Measurements from ENCODE around the gene FRMD8.

DNA sequence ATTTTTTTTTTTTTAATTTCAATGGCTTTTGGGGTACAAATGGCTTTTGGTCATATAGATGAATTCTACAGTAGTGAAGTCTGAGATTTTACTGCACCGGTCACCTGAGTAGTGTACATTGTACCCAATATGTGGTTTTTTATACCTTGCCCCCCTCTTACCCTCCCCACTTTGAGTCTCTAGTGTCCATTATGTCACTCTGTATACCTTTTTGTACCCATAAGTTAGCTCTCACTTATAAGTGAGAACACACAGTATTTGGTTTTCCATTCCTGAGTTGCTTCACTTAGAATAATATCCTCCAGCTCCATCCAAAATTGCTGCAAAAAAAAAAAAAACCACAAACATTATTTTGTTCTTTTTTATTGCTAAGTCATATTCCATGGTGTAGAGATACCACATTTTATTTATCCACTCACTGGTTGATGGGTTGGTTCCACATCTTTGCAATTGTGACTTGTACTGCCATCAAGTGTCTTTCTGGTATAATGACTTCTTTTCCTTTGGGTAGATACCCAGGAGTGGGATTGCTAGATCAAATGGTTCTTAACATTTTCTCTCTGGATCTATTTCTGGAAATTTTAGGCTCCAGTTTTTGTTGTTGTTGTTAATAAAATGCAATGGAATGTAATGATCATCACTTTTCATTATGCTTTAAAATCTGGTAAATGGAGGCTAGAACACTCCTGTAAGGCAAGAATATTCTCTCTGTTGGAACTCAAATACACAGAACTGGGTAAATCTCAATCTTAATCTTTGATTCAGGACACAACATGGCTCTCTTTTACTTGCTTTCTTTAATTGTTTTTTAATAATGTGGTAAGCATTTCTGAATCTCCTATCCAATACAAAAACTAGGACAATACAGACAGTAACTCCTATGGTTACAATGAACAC lies 46.5 kb downstream of the FRMD8 start:
- no peak for TF ChIP-seq EZH2 (IDR thresholded peaks at IDR 0.05; ENCODE audit: low read length)
- TF ChIP-seq, protein P1, sequence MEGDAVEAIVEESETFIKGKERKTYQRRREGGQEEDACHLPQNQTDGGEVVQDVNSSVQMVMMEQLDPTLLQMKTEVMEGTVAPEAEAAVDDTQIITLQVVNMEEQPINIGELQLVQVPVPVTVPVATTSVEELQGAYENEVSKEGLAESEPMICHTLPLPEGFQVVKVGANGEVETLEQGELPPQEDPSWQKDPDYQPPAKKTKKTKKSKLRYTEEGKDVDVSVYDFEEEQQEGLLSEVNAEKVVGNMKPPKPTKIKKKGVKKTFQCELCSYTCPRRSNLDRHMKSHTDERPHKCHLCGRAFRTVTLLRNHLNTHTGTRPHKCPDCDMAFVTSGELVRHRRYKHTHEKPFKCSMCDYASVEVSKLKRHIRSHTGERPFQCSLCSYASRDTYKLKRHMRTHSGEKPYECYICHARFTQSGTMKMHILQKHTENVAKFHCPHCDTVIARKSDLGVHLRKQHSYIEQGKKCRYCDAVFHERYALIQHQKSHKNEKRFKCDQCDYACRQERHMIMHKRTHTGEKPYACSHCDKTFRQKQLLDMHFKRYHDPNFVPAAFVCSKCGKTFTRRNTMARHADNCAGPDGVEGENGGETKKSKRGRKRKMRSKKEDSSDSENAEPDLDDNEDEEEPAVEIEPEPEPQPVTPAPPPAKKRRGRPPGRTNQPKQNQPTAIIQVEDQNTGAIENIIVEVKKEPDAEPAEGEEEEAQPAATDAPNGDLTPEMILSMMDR (optimal IDR thresholded peaks at IDR 0.05 in 1 of 3, IDR thresholded peaks at IDR 0.05 in 1 of 3, conservative IDR thresholded peaks at IDR 0.05 in 1 of 3; ENCODE audit: extremely low read depth in 1 of 3, insufficient read depth in 2 of 3, low read length in 3 of 3): no peak
